ENCODE data around the gene MEIS3. TPM values are rescaled to one million over a fixed set of nuclear protein-coding genes. Genes with fewer than 3 reads are reported as not detected.

Gene MEIS3
- total and polyA plus RNA-seq, 4 donors: 3.8 to 10.2 (median 7.9) TPM

- Histone ChIP-seq H3K27ac (ENCODE audit: low read depth in 1 of 2, low read length in 1 of 2) (no peak overlapping the region), H3K4me3 (no peak overlapping the region), H3K27me3 (ENCODE audit: control insufficient read depth in 3 of 3, insufficient read depth in 3 of 3, low read length in 2 of 3) (peaks cover 0 to 38% (median 32%) of the 10 kb centered on the region in 3 donors), H3K36me3 (ENCODE audit: control insufficient read depth in 4 of 4, insufficient read depth in 4 of 4, low read length in 4 of 4) (no peaks in the 10 kb centered on the region), H3K4me1 (ENCODE audit: control insufficient read depth in 5 of 5, insufficient read depth in 5 of 5, low read length in 5 of 5) (peaks cover 0 to 18% (median 2%) of the 10 kb centered on the region in 5 donors), H3K9ac (ENCODE audit: insufficient read depth in 1 of 2, low read length in 2 of 2) (no peak overlapping the region), H3K9me3 (ENCODE audit: control insufficient read depth in 4 of 4, insufficient read depth in 3 of 4, low read length in 3 of 4) (peaks cover 0 to 2% (median 0%) of the 10 kb centered on the region in 4 donors)
- DNase-seq: no peak
- WGBS, 2 donors: 14 to 18% methylated on average over 20 of the region's 20 CpGs
- no peak for TF ChIP-seq CTCF (IDR thresholded peaks at IDR 0.05; ENCODE audit: control extremely low read depth, extremely low read depth)
- ATAC-seq (ENCODE audit: insufficient read depth, low FRiP score): no peak
Measured at GRCh38 chr19:47429140-47429793, 9.9 kb upstream of the MEIS3 start.

- TF ChIP-seq CTCF (IDR thresholded peaks at IDR 0.05; ENCODE audit: control extremely low read depth, extremely low read depth): no peak
- DNase-seq (peak; percentile 87 to 90 (median 88)), ATAC-seq (ENCODE audit: insufficient read depth, low FRiP score) (peak; percentile 74)
- H3K27ac ChIP-seq (ENCODE audit: low read depth in 1 of 2, low read length in 1 of 2): no peak overlapping the region
- no peak overlapping the region for H3K4me3 ChIP-seq
- H3K4me1 ChIP-seq (ENCODE audit: control insufficient read depth in 5 of 5, insufficient read depth in 5 of 5, low read length in 5 of 5): peaks cover 0 to 18% (median 2%) of the 10 kb centered on the region in 5 donors
- peak overlapping the region in 1 of 2 donors; percentile 28 for H3K9ac ChIP-seq (ENCODE audit: insufficient read depth in 1 of 2, low read length in 2 of 2)
- H3K27me3 ChIP-seq (ENCODE audit: control insufficient read depth in 3 of 3, insufficient read depth in 3 of 3, low read length in 2 of 3): peaks cover 0 to 47% (median 36%) of the 10 kb centered on the region in 3 donors
- no peaks in the 10 kb centered on the region for H3K36me3 ChIP-seq (ENCODE audit: control insufficient read depth in 4 of 4, insufficient read depth in 4 of 4, low read length in 4 of 4)
- peaks cover 0 to 2% (median 0%) of the 10 kb centered on the region in 4 donors for H3K9me3 ChIP-seq (ENCODE audit: control insufficient read depth in 4 of 4, insufficient read depth in 3 of 4, low read length in 3 of 4)
- WGBS, 2 donors: 1 to 2% methylated on average over 24 to 27 of the region's 27 CpGs
Measured at GRCh38 chr19:47428177-47428894, 9.0 kb upstream of the MEIS3 start.

GRCh38 chr19:47427241-47428176 is 8.2 kb upstream of the MEIS3 start:
- H3K4me3 ChIP-seq: no peak overlapping the region

More at GRCh38 chr19:47427241-47428176, 8.2 kb upstream of the MEIS3 start:
- H3K9me3 ChIP-seq (ENCODE audit: control insufficient read depth in 4 of 4, insufficient read depth in 3 of 4, low read length in 3 of 4): peaks cover 0 to 2% (median 0%) of the 10 kb centered on the region in 4 donors
- DNase-seq (peak; percentile 48 to 59 (median 51)), ATAC-seq (ENCODE audit: insufficient read depth, low FRiP score) (peak; percentile 81)
- no peak overlapping the region for H3K27ac ChIP-seq (ENCODE audit: low read depth in 1 of 2, low read length in 1 of 2)
- no peak overlapping the region for H3K9ac ChIP-seq (ENCODE audit: insufficient read depth in 1 of 2, low read length in 2 of 2)
- peaks cover 0 to 18% (median 2%) of the 10 kb centered on the region in 5 donors for H3K4me1 ChIP-seq (ENCODE audit: control insufficient read depth in 5 of 5, insufficient read depth in 5 of 5, low read length in 5 of 5)
- WGBS, 2 donors: 7 to 8% methylated on average over 17 of the region's 17 CpGs
- peak; percentile 45 for TF ChIP-seq CTCF (IDR thresholded peaks at IDR 0.05; ENCODE audit: control extremely low read depth, extremely low read depth)
- H3K27me3 ChIP-seq (ENCODE audit: control insufficient read depth in 3 of 3, insufficient read depth in 3 of 3, low read length in 2 of 3): peaks cover 0 to 55% (median 42%) of the 10 kb centered on the region in 3 donors
- H3K36me3 ChIP-seq (ENCODE audit: control insufficient read depth in 4 of 4, insufficient read depth in 4 of 4, low read length in 4 of 4): no peaks in the 10 kb centered on the region
